Smooth muscle cell (in vitro differentiated cells): Measurements from ENCODE around the gene NFKBIL1. TPM values are rescaled to one million over a fixed set of nuclear protein-coding genes. Genes with fewer than 3 reads are reported as not detected.

Experiments used
- DNase-seq: peaks from one replicate; lab custom pipeline; 2025; ENCODE audit not compliant: unreplicated experiment; lab: John Stamatoyannopoulos, UW
- H2AFZ ChIP-seq: fragments of 200-600 bp; sonication (generic); 2 replicates; pipeline ENCODE4 v1.6.0; 2016; ENCODE audit warnings: antibody characterized with exemption, low read depth, mild to moderate bottlenecking
- H3F3A ChIP-seq: fragments of 200-600 bp; sonication (generic); 2 replicates; pipeline ENCODE4 v1.6.0; 2017; ENCODE audit warnings: antibody characterized with exemption, low read depth
- H3K27ac ChIP-seq: fragments of 200-600 bp; sonication (generic); 2 replicates; pipeline ENCODE4 v1.5.1; 2016; ENCODE audit warnings: low read depth, mild to moderate bottlenecking
- H3K27me3 ChIP-seq: fragments of 200-600 bp; sonication (generic); 2 replicates; pipeline ENCODE4 v1.6.1; 2016; ENCODE audit warnings: low read depth, mild to moderate bottlenecking
- H3K36me3 ChIP-seq: fragments of 200-600 bp; sonication (generic); 2 replicates; pipeline ENCODE4 v1.5.1; 2016; ENCODE audit warnings: low read depth
- H3K4me1 ChIP-seq: fragments of 200-600 bp; sonication (generic); 2 replicates; pipeline ENCODE4 v1.5.1; 2016; ENCODE audit warnings: low read depth
- H3K4me2 ChIP-seq: fragments of 200-600 bp; sonication (generic); 2 replicates; pipeline ENCODE4 v1.6.0; 2016; ENCODE audit warnings: mild to moderate bottlenecking
- H3K4me3 ChIP-seq: fragments of 200-600 bp; sonication (generic); 2 replicates; pipeline ENCODE4 v1.5.1; 2016; ENCODE audit warnings: mild to moderate bottlenecking
- H3K79me2 ChIP-seq: fragments of 200-600 bp; sonication (generic); 2 replicates; pipeline ENCODE4 v1.6.0; 2016; ENCODE audit warnings: low read depth, mild to moderate bottlenecking
- H3K9ac ChIP-seq: fragments of 200-600 bp; sonication (generic); 2 replicates; pipeline ENCODE4 v1.6.0; 2016; ENCODE audit warnings: low read depth
- H3K9me3 ChIP-seq: fragments of 200-600 bp; sonication (generic); replicated peaks from 2 replicates; pipeline ENCODE4 v1.5.1; 2016; ENCODE audit warnings: low read depth
- H4K20me1 ChIP-seq: fragments of 200-600 bp; sonication (generic); 2 replicates; pipeline ENCODE4 v1.6.0; 2016; ENCODE audit warnings: low read depth
- WGBS: methylation state at CpG from one replicate; pipeline ENCODE4 v1.1.7; 2016; ENCODE audit warnings: low lambda C conversion rate; 5-methylcytosine and 5-hydroxymethylcytosine counted together
- polyA plus RNA-seq: library from polyadenylated mRNA; unstranded; fragments of >200 nt; fragmentation: Nextera tagmentation; extraction: Ambion mirVana; gene quantifications from 2 replicates; pipeline ENCODE4 v1.2.1, GENCODE V29; 2016
- total RNA-seq: library from RNA; depleted of rRNA; stranded (reverse); fragments of >200 nt; gene quantifications from 2 replicates; pipeline ENCODE4 v1.2.3, GENCODE V29; 2014
- TF ChIP-seq, protein P1 (sequence below): fragments of 200-600 bp; sonication (generic); IDR thresholded peaks from 2 replicates; pipeline ENCODE4 v1.5.1; 2017; ENCODE audit warnings: borderline replicate concordance, mild to moderate bottlenecking, antibody characterized with exemption; ENCODE audit not compliant: insufficient read depth, poor library complexity, severe bottlenecking

Gene NFKBIL1
- total and polyA plus RNA-seq, 2 experiments from 2014 or later, result 8.1 to 23.5 TPM

DNA sequence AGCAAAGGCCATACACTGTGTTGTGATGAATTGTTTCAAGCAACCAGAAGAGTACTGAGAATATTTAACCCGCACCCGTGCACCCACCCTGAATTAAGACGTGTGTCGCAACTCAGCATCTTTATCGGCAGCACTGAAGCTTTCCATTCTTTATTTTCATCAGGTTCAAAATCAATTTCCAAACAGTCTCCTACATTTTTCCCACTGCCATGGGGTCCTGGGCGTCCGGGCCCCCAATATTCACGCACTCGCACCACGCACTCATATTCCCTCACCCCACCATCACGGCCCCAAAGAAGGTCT, 33.0 kb downstream of the NFKBIL1 start:
- Histone ChIP-seq H3K27ac (no peak overlapping the region), H3K36me3 (no peaks in the 10 kb centered on the region), H3K9ac (no peak overlapping the region), H3F3A (no peaks in the 10 kb centered on the region), H2AFZ (peak overlapping the region; percentile 79), H3K27me3 (no peaks in the 10 kb centered on the region), H4K20me1 (no peaks in the 10 kb centered on the region), H3K9me3 (no peaks in the 10 kb centered on the region), H3K4me2 (peak overlapping the region; percentile 84), H3K4me1 (no peaks in the 10 kb centered on the region), H3K4me3 (peak overlapping the region; percentile 63), H3K79me2 (no peaks in the 10 kb centered on the region)
- no peak for DNase-seq
- 69% methylated on average over 9 of the region's 11 CpGs for WGBS
- TF ChIP-seq, protein P1, sequence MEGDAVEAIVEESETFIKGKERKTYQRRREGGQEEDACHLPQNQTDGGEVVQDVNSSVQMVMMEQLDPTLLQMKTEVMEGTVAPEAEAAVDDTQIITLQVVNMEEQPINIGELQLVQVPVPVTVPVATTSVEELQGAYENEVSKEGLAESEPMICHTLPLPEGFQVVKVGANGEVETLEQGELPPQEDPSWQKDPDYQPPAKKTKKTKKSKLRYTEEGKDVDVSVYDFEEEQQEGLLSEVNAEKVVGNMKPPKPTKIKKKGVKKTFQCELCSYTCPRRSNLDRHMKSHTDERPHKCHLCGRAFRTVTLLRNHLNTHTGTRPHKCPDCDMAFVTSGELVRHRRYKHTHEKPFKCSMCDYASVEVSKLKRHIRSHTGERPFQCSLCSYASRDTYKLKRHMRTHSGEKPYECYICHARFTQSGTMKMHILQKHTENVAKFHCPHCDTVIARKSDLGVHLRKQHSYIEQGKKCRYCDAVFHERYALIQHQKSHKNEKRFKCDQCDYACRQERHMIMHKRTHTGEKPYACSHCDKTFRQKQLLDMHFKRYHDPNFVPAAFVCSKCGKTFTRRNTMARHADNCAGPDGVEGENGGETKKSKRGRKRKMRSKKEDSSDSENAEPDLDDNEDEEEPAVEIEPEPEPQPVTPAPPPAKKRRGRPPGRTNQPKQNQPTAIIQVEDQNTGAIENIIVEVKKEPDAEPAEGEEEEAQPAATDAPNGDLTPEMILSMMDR, result no peak

DNA sequence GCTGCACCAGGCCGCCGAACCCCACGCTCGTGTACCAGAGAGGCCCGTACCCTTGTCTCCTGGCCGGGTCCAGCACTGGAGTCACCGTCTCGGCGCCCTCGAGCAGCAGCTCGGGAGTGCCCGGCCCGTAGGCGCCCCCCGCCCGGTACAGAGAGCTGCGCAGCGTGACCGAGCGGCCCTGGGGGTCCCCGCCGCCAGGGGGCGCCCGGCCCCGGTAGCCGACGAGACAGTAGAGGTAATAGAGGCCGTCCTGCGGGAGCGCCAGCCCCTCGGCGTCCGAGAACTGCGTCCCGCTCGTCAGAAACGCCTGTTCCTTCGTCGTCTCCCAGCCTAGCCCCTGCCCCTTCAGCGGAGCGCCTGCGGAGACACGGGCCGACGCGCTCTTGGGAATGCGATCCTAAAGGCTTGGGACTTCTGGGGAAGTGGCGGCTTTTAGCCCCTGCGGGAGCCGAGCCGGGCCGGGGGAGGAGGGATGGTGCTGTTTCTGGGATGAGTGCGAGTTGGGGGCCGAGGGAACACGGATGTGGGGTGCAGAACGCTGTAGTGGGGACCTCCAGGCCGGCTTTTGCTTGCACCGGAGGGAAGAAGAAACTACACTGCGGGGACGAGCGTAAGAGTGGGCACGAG, 33.5 kb downstream of the NFKBIL1 start:
- H3K79me2 ChIP-seq, result no peaks in the 10 kb centered on the region
- H3K4me2 ChIP-seq, result peak overlapping the region; percentile 84
- TF ChIP-seq, protein P1, result peak; percentile 99
- no peaks in the 10 kb centered on the region for H3F3A ChIP-seq
- no peaks in the 10 kb centered on the region for H3K4me1 ChIP-seq
- H4K20me1 ChIP-seq, result no peaks in the 10 kb centered on the region
- no peaks in the 10 kb centered on the region for H3K27me3 ChIP-seq
- peak overlapping the region; percentile 79 for H2AFZ ChIP-seq
- H3K9ac ChIP-seq, result peak overlapping the region; percentile 82
- no peaks in the 10 kb centered on the region for H3K9me3 ChIP-seq
- peak overlapping the region; percentile 63 for H3K4me3 ChIP-seq
- DNase-seq, result peak; percentile 69
- peak overlapping the region; percentile 42 for H3K27ac ChIP-seq
- WGBS, result 2% methylated on average over 56 of the region's 62 CpGs
- no peaks in the 10 kb centered on the region for H3K36me3 ChIP-seq

DNA sequence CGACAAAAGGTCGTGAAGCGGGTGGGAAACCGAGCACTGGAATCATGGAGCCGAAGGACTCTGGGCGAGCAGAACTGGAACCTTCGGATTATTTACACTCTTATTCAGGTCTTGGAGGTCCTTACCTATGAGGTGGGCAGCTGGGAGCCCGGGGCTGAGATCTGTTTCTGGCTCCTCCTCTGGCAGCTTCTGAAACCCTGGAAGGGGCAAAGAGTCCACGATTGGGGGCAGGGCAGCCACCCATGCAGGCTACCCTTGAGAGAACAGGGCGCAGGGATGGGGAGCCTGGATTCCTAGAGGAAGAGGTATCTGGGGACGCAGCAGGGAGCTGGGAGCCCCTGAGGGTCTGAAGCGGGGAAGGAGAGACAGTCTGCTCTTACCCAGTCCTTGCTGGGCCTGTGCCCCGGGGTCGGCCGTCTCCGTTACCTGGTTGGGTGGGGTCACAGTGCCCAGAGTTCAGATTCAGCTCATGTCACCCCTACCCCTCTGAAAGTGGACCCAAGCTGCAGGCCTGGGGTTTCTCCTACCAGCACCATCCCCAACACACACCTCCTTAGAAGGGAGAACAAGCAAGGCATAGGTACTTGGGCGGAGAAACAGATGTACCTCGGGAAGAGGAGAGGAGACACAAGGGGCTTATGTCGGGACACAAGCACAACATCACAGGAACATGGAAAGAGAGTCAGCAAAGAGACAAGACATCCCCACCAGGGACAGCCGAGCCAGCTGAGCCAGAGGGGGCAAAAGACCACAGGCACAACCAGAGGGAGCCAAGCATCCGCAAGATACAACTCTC, 34.2 kb downstream of the NFKBIL1 start:
- Histone ChIP-seq H4K20me1 (no peaks in the 10 kb centered on the region), H3K4me1 (no peaks in the 10 kb centered on the region), H2AFZ (peak overlapping the region; percentile 79), H3K9ac (peak overlapping the region; percentile 82), H3K27ac (peak overlapping the region; percentile 42), H3K79me2 (no peaks in the 10 kb centered on the region), H3K4me3 (peak overlapping the region; percentile 63), H3F3A (no peaks in the 10 kb centered on the region), H3K4me2 (peak overlapping the region; percentile 84), H3K27me3 (no peaks in the 10 kb centered on the region), H3K36me3 (no peaks in the 10 kb centered on the region), H3K9me3 (no peaks in the 10 kb centered on the region)
- TF ChIP-seq, protein P1, result no peak
- DNase-seq, result no peak
- WGBS, result 41% methylated on average over 21 of the region's 21 CpGs
